Measurements from ENCODE around the gene GREB1L.
"Not testable (repeated sequence)": the region's sequence is repeated elsewhere in the genome, so short reads cannot be mapped to it uniquely, and the experiment has no call there.

The GREB1L gene

GRCh38 chr18:21264651-21265050, 22.6 kb downstream of the GREB1L start:
- DNase-seq, result no peak

- no peak for DNase-seq
Measured at GRCh38 chr18:21265971-21266673, 24.1 kb downstream of the GREB1L start.

- DNase-seq, result no peak
Measured at GRCh38 chr18:21267400-21267799, 25.4 kb downstream of the GREB1L start.

- no peak for DNase-seq
Measured at GRCh38 chr18:21269349-21269748, 27.3 kb downstream of the GREB1L start.

- DNase-seq, result no peak
Measured at GRCh38 chr18:21270453-21270852, 28.4 kb downstream of the GREB1L start.

GRCh38 chr18:21272016-21272579, 30.1 kb downstream of the GREB1L start:
- DNase-seq, result no peak

GRCh38 chr18:21273568-21273967, 31.5 kb downstream of the GREB1L start:
- no peak for DNase-seq

- no peak for DNase-seq
Measured at GRCh38 chr18:21275645-21276044, 33.6 kb downstream of the GREB1L start.

GRCh38 chr18:21277578-21277977, 35.5 kb downstream of the GREB1L start:
- no peak for DNase-seq

GRCh38 chr18:21278218-21278617, 36.2 kb downstream of the GREB1L start:
- not testable (repeated sequence) for DNase-seq

- DNase-seq, result no peak
Measured at GRCh38 chr18:21281603-21282002, 39.6 kb downstream of the GREB1L start.

GRCh38 chr18:21284540-21284939, 42.5 kb downstream of the GREB1L start:
- no peak for DNase-seq

GRCh38 chr18:21289827-21290226, 47.8 kb downstream of the GREB1L start:
- DNase-seq, result no peak

- no peak for DNase-seq
Measured at GRCh38 chr18:21291106-21291505, 49.1 kb downstream of the GREB1L start.

GRCh38 chr18:21293479-21293878, 51.4 kb downstream of the GREB1L start:
- DNase-seq, result no peak

GRCh38 chr18:21295101-21295500, 53.1 kb downstream of the GREB1L start:
- DNase-seq, result no peak

GRCh38 chr18:21296045-21296444, 54.0 kb downstream of the GREB1L start:
- DNase-seq, result no peak

GRCh38 chr18:21298351-21298750, 56.3 kb downstream of the GREB1L start:
- no peak for DNase-seq

GRCh38 chr18:21300035-21300907, 58.2 kb downstream of the GREB1L start:
- no peak for DNase-seq

GRCh38 chr18:21300908-21301200, 58.8 kb downstream of the GREB1L start:
- no peak for DNase-seq

GRCh38 chr18:21303445-21303844, 61.4 kb downstream of the GREB1L start:
- DNase-seq, result no peak

- no peak for DNase-seq
Measured at GRCh38 chr18:21303895-21304294, 61.9 kb downstream of the GREB1L start.

GRCh38 chr18:21305621-21306020, 63.6 kb downstream of the GREB1L start:
- no peak for DNase-seq

- no peak for DNase-seq
Measured at GRCh38 chr18:21306368-21306767, 64.3 kb downstream of the GREB1L start.

Measured in CD4-positive, alpha-beta T cell treated with Interferon alpha-2 for 1 hour (primary cell).